ENCODE results near the gene PTPRC. TPM values are rescaled to one million over a fixed set of nuclear protein-coding genes. Genes with fewer than 3 reads are reported as not detected.

Gene PTPRC, protein sequence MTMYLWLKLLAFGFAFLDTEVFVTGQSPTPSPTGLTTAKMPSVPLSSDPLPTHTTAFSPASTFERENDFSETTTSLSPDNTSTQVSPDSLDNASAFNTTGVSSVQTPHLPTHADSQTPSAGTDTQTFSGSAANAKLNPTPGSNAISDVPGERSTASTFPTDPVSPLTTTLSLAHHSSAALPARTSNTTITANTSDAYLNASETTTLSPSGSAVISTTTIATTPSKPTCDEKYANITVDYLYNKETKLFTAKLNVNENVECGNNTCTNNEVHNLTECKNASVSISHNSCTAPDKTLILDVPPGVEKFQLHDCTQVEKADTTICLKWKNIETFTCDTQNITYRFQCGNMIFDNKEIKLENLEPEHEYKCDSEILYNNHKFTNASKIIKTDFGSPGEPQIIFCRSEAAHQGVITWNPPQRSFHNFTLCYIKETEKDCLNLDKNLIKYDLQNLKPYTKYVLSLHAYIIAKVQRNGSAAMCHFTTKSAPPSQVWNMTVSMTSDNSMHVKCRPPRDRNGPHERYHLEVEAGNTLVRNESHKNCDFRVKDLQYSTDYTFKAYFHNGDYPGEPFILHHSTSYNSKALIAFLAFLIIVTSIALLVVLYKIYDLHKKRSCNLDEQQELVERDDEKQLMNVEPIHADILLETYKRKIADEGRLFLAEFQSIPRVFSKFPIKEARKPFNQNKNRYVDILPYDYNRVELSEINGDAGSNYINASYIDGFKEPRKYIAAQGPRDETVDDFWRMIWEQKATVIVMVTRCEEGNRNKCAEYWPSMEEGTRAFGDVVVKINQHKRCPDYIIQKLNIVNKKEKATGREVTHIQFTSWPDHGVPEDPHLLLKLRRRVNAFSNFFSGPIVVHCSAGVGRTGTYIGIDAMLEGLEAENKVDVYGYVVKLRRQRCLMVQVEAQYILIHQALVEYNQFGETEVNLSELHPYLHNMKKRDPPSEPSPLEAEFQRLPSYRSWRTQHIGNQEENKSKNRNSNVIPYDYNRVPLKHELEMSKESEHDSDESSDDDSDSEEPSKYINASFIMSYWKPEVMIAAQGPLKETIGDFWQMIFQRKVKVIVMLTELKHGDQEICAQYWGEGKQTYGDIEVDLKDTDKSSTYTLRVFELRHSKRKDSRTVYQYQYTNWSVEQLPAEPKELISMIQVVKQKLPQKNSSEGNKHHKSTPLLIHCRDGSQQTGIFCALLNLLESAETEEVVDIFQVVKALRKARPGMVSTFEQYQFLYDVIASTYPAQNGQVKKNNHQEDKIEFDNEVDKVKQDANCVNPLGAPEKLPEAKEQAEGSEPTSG (N-terminal part only)
- total RNA-seq (2022) (0.25 and 0.65 TPM in 2 replicates), Bru-seq, nascent RNA (percentile 10 among the genes with signal in this experiment), BruChase-seq, experiment 1, labeled RNA remaining after a 2-hour chase (percentile 9 among the genes with signal in this experiment), BruChase-seq, experiment 2, labeled RNA remaining after a 6-hour chase (percentile 6 among the genes with signal in this experiment)
- long read RNA-seq, partial matches to known transcripts = 0 of 1 reads
- long read RNA-seq, other reads (novel, unspliced or antisense) = 1 of 1 reads

DNA sequence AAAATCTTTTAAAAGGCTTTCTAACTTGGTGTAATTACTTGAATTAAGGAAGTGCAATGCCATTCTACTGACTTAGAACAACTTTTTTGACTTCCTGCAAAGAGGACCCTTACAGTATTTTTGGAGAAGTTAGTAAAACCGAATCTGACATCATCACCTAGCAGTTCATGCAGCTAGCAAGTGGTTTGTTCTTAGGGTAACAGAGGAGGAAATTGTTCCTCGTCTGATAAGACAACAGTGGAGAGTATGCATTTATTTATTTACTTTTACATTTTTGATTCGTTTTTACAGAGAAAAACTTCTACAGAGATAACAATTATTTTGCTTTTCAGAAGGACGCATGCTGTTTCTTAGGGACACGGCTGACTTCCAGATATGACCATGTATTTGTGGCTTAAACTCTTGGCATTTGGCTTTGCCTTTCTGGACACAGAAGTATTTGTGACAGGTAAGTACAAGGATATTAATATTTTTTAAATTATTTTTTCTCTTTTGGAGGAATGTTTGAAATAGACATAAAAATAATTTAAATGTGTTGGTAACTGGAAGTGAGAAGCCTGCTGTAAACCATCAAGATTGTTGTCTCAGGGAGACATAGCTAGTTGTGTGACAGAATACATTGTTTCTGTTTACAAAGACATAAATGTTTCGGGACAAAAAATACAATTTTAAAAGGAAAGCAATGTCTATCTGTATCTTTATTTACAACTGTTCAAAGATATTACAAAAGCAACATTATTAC is at the start of gene PTPRC:
TSS of gene PTPRC (plus strand) at position 147 of the 742 bp plus-strand sequence. CDS start at position 376, 229 bp downstream.
- H3K9me3 Mint-ChIP-seq (ENCODE audit: unreplicated experiment) = peaks cover 6% of the 10 kb centered on the region
- no peak within 1 kb of the TSS for H3K4me3 ChIP-seq (ENCODE audit: low read depth, low read length)
- H3K4me1 ChIP-seq = no peaks in the 10 kb centered on the region
- H3K9me3 ChIP-seq = no peaks in the 10 kb centered on the region
- BruUV-seq (replicated peaks) = no TSS peak
- H3K27me3 ChIP-seq (replicated peaks; ENCODE audit: control insufficient read depth, insufficient read depth, low read length) = no peaks in the 10 kb centered on the region
- H3K36me3 ChIP-seq (ENCODE audit: control insufficient read depth, insufficient read depth, low read length) = no peaks in the 10 kb centered on the region
- no peak within 1 kb of the TSS for H3K27ac Mint-ChIP-seq (ENCODE audit: unreplicated experiment)
- H3K27me3 Mint-ChIP-seq (ENCODE audit: insufficient read depth, unreplicated experiment) = no peaks in the 10 kb centered on the region
- TF ChIP-seq, protein P1, sequence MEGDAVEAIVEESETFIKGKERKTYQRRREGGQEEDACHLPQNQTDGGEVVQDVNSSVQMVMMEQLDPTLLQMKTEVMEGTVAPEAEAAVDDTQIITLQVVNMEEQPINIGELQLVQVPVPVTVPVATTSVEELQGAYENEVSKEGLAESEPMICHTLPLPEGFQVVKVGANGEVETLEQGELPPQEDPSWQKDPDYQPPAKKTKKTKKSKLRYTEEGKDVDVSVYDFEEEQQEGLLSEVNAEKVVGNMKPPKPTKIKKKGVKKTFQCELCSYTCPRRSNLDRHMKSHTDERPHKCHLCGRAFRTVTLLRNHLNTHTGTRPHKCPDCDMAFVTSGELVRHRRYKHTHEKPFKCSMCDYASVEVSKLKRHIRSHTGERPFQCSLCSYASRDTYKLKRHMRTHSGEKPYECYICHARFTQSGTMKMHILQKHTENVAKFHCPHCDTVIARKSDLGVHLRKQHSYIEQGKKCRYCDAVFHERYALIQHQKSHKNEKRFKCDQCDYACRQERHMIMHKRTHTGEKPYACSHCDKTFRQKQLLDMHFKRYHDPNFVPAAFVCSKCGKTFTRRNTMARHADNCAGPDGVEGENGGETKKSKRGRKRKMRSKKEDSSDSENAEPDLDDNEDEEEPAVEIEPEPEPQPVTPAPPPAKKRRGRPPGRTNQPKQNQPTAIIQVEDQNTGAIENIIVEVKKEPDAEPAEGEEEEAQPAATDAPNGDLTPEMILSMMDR (IDR thresholded peaks at IDR 0.05; ENCODE audit: insufficient read depth in 1 of 2, low read depth in 1 of 2, low read length in 1 of 2, severe bottlenecking in 1 of 2, unreplicated experiment in 1 of 2) = no peak
- H3K4me1 Mint-ChIP-seq (ENCODE audit: low read depth, unreplicated experiment) = no peaks in the 10 kb centered on the region
- no peak for DNase-seq
- intact Hi-C loops (cut with micrococcal nuclease; ENCODE audit: unreplicated experiment) = no loop called here
- ChIA-PET CTCF (no interaction called here), POLR2A (no interaction called here)
- H3K36me3 Mint-ChIP-seq (ENCODE audit: insufficient read depth, unreplicated experiment) = no peaks in the 10 kb centered on the region
- H3K4me3 Mint-ChIP-seq (ENCODE audit: unreplicated experiment) = no peak within 1 kb of the TSS

DNA sequence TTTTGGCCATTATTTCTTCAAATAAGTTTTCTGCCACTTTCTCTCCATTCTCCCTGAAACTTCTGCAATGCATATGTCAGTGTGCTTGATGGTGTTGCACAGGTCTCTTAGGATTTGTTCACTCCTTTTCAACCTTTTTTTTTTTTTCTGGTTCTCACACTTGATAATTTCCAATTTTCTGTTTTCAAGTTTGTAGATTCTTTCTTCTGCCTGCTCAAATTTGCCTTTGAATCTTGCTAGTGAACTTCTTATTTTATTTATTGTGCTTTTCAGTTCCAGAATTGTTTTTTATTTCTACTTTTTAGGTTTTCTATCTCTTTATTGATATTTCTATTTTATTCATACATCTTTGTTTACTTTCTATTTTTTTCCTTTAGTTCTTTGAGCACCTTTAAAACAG is 48.4 kb upstream of the PTPRC start:
- CTCF ChIA-PET = no interaction called here
- DNase-seq = no peak
- no TSS peak for BruUV-seq (replicated peaks)
- H3K27me3 Mint-ChIP-seq (ENCODE audit: insufficient read depth, unreplicated experiment) = no peaks in the 10 kb centered on the region
- no peaks in the 10 kb centered on the region for H3K36me3 Mint-ChIP-seq (ENCODE audit: insufficient read depth, unreplicated experiment)
- H3K27me3 ChIP-seq (replicated peaks; ENCODE audit: control insufficient read depth, insufficient read depth, low read length) = no peaks in the 10 kb centered on the region
- no peaks in the 10 kb centered on the region for H3K4me1 ChIP-seq
- no peak overlapping the region for H3K27ac Mint-ChIP-seq (ENCODE audit: unreplicated experiment)
- H3K4me3 ChIP-seq (ENCODE audit: low read depth, low read length) = no peak overlapping the region
- no peaks in the 10 kb centered on the region for H3K9me3 ChIP-seq
- TF ChIP-seq, protein P1 (IDR thresholded peaks at IDR 0.05; ENCODE audit: insufficient read depth in 1 of 2, low read depth in 1 of 2, low read length in 1 of 2, severe bottlenecking in 1 of 2, unreplicated experiment in 1 of 2) = no peak
- H3K4me1 Mint-ChIP-seq (ENCODE audit: low read depth, unreplicated experiment) = no peaks in the 10 kb centered on the region
- no peaks in the 10 kb centered on the region for H3K36me3 ChIP-seq (ENCODE audit: control insufficient read depth, insufficient read depth, low read length)
- H3K9me3 Mint-ChIP-seq (ENCODE audit: unreplicated experiment) = peaks cover 9% of the 10 kb centered on the region
- intact Hi-C loops (cut with micrococcal nuclease; ENCODE audit: unreplicated experiment) = no loop called here
- POLR2A ChIA-PET = no interaction called here
- H3K4me3 Mint-ChIP-seq (ENCODE audit: unreplicated experiment) = no peak overlapping the region
